ENCODE measurements around the gene SNX9. TPM values are rescaled to one million over a fixed set of nuclear protein-coding genes. Genes with fewer than 3 reads are reported as not detected.

Gene SNX9
- polyA plus RNA-seq, 1 donor from 2014 or later, result 7.0 TPM

GRCh38 chr6:157981132-157981394 lies 158.0 kb downstream of the SNX9 start:
- Histone ChIP-seq H3K9me2 (ENCODE audit: insufficient read depth, low read length) (no peaks in the 10 kb centered on the region), H3K4me2 (ENCODE audit: low read length) (no peak overlapping the region), H4K20me1 (ENCODE audit: insufficient read depth) (no peaks in the 10 kb centered on the region), H3F3A (ENCODE audit: insufficient read depth, low read length, poor library complexity, severe bottlenecking) (no peaks in the 10 kb centered on the region), H3K4me3 (ENCODE audit: low read length) (peak overlapping the region; percentile 77), H3K79me2 (replicated peaks; ENCODE audit: insufficient read depth, low read length) (no peaks in the 10 kb centered on the region), H3K27ac (ENCODE audit: low read length) (no peak overlapping the region), H3K36me3 (ENCODE audit: insufficient read depth, low read length) (no peaks in the 10 kb centered on the region), H3K27me3 (ENCODE audit: insufficient read depth, low read depth, low read length) (peaks cover 30% of the 10 kb centered on the region), H3K9me3 (ENCODE audit: low read length) (no peaks in the 10 kb centered on the region), H3K9ac (ENCODE audit: low read length) (no peak overlapping the region), H2AFZ (ENCODE audit: low read depth, low read length) (no peak overlapping the region)
- TF ChIP-seq TAF1 (IDR thresholded peaks at IDR 0.05; ENCODE audit: low read depth) (no peak), MXI1 (conservative IDR thresholded peaks at IDR 0.05; ENCODE audit: poor library complexity, severe bottlenecking) (no peak), EZH2 (IDR thresholded peaks at IDR 0.05; ENCODE audit: borderline replicate concordance, insufficient read depth, low read length, poor library complexity, severe bottlenecking) (no peak), REST (IDR thresholded peaks at IDR 0.05; ENCODE audit: borderline replicate concordance) (no peak), EP300 (conservative IDR thresholded peaks at IDR 0.05; ENCODE audit: poor library complexity, severe bottlenecking) (no peak)

- no peaks in the 10 kb centered on the region for H3K9me2 ChIP-seq (ENCODE audit: insufficient read depth, low read length)
- H2AFZ ChIP-seq (ENCODE audit: low read depth, low read length), result no peak within 1 kb of the TSS
- no peaks in the 10 kb centered on the region for H4K20me1 ChIP-seq (ENCODE audit: insufficient read depth)
- no peaks in the 10 kb centered on the region for H3K9me3 ChIP-seq (ENCODE audit: low read length)
- peaks cover 30% of the 10 kb centered on the region for H3K27me3 ChIP-seq (ENCODE audit: insufficient read depth, low read depth, low read length)
- H3K79me2 ChIP-seq (replicated peaks; ENCODE audit: insufficient read depth, low read length), result no peaks in the 10 kb centered on the region
- peak within 1 kb of the TSS; percentile 36 for H3K9ac ChIP-seq (ENCODE audit: low read length)
- no peaks in the 10 kb centered on the region for H3F3A ChIP-seq (ENCODE audit: insufficient read depth, low read length, poor library complexity, severe bottlenecking)
- no peak within 1 kb of the TSS for H3K4me2 ChIP-seq (ENCODE audit: low read length)
- H3K4me3 ChIP-seq (ENCODE audit: low read length), result peak within 1 kb of the TSS; percentile 77
- TF ChIP-seq SMC3 (conservative IDR thresholded peaks at IDR 0.05; ENCODE audit: poor library complexity) (no peak), CTCF (IDR thresholded peaks at IDR 0.05; ENCODE audit: poor library complexity, severe bottlenecking) (peak; percentile 50)
- no peaks in the 10 kb centered on the region for H3K36me3 ChIP-seq (ENCODE audit: insufficient read depth, low read length)
- H3K27ac ChIP-seq (ENCODE audit: low read length), result no peak within 1 kb of the TSS
Observed at GRCh38 chr6:157981395-157982101, 158.5 kb downstream of the SNX9 start, which contains the start of gene SYNJ2. SYNJ2 (plus strand) TSS chr6:157981863; CDS start chr6:157981962, 99 bp downstream.

- TF ChIP-seq RAD21 (conservative IDR thresholded peaks at IDR 0.05) (no peak), CTCF (IDR thresholded peaks at IDR 0.05; ENCODE audit: poor library complexity, severe bottlenecking) (no peak), REST (IDR thresholded peaks at IDR 0.05; ENCODE audit: borderline replicate concordance) (no peak), TAF1 (IDR thresholded peaks at IDR 0.05; ENCODE audit: low read depth) (no peak), EZH2 (IDR thresholded peaks at IDR 0.05; ENCODE audit: borderline replicate concordance, insufficient read depth, low read length, poor library complexity, severe bottlenecking) (no peak), MXI1 (conservative IDR thresholded peaks at IDR 0.05; ENCODE audit: poor library complexity, severe bottlenecking) (no peak), POLR2AphosphoS5 (IDR thresholded peaks at IDR 0.05) (no peak), EP300 (conservative IDR thresholded peaks at IDR 0.05; ENCODE audit: poor library complexity, severe bottlenecking) (no peak), SMC3 (conservative IDR thresholded peaks at IDR 0.05; ENCODE audit: poor library complexity) (no peak)
- H3F3A ChIP-seq (ENCODE audit: insufficient read depth, low read length, poor library complexity, severe bottlenecking), result no peaks in the 10 kb centered on the region
- no peaks in the 10 kb centered on the region for H3K36me3 ChIP-seq (ENCODE audit: insufficient read depth, low read length)
- H3K79me2 ChIP-seq (replicated peaks; ENCODE audit: insufficient read depth, low read length), result no peaks in the 10 kb centered on the region
- H3K9me3 ChIP-seq (ENCODE audit: low read length), result no peaks in the 10 kb centered on the region
- H2AFZ ChIP-seq (ENCODE audit: low read depth, low read length), result no peak overlapping the region
- peak overlapping the region; percentile 77 for H3K4me3 ChIP-seq (ENCODE audit: low read length)
- H3K9ac ChIP-seq (ENCODE audit: low read length), result peak overlapping the region; percentile 36
- no peak overlapping the region for H3K4me2 ChIP-seq (ENCODE audit: low read length)
- H3K27ac ChIP-seq (ENCODE audit: low read length), result no peak overlapping the region
- no peaks in the 10 kb centered on the region for H4K20me1 ChIP-seq (ENCODE audit: insufficient read depth)
- peaks cover 30% of the 10 kb centered on the region for H3K27me3 ChIP-seq (ENCODE audit: insufficient read depth, low read depth, low read length)
- no peaks in the 10 kb centered on the region for H3K9me2 ChIP-seq (ENCODE audit: insufficient read depth, low read length)
Observed at GRCh38 chr6:157982102-157982562, 159.1 kb downstream of the SNX9 start.

Data from neural cell (in vitro differentiated cells).